K562 (cell line): ENCODE results near the gene HPSE2. TPM values are rescaled to one million over a fixed set of nuclear protein-coding genes. Genes with fewer than 3 reads are reported as not detected.

Experiments
- ASH1L ChIP-seq: fragments of 450-650 bp; IDR thresholded peaks from 2 replicates; pipeline ENCODE4 v1.6.1; 2018; ENCODE audit warnings: borderline replicate concordance, mild to moderate bottlenecking, low read depth; ENCODE audit not compliant: partially characterized antibody
- CCNT2 ChIP-seq: IDR thresholded peaks from 2 replicates; pipeline ENCODE4 v1.6.1; 2011; ENCODE audit warnings: borderline replicate concordance, low read depth, mild to moderate bottlenecking, moderate library complexity, mixed read lengths, low read length; ENCODE audit not compliant: insufficient read length; ENCODE audit errors: extremely low read depth
- E2F8 ChIP-seq: fragments of 450-650 bp; IDR thresholded peaks from 2 replicates; pipeline ENCODE4 v1.7.1; 2018; ENCODE audit warnings: mild to moderate bottlenecking, low read depth; ENCODE audit not compliant: partially characterized antibody
- GABPB1 ChIP-seq: sonication (generic); formaldehyde crosslinking; IDR thresholded peaks from 2 replicates; pipeline ENCODE4 v1.8.0; 2022; ENCODE audit warnings: mild to moderate bottlenecking, missing genetic modification reagents
- HDAC8 ChIP-seq: fragments of 450-650 bp; IDR thresholded peaks from 2 replicates; pipeline ENCODE4 v1.6.1; 2016; ENCODE audit warnings: mild to moderate bottlenecking, missing genetic modification characterization, moderate library complexity, missing compliant biosample characterization
- HNRNPK ChIP-seq: fragments of 200-400 bp; formaldehyde crosslinking; IDR thresholded peaks from one replicate; pipeline ENCODE4 v1.6.1; 2018; ENCODE audit warnings: mild to moderate bottlenecking, low read depth, low read length; ENCODE audit not compliant: poor library complexity, severe bottlenecking
- IRF2 ChIP-seq: sonication (generic); formaldehyde crosslinking; IDR thresholded peaks from 2 replicates; pipeline ENCODE4 v1.8.1; 2022; ENCODE audit warnings: mild to moderate bottlenecking, missing genetic modification reagents
- NCOA2 ChIP-seq, 2 experiments: fragments of 450-650 bp; IDR thresholded peaks; 2 replicates each; pipeline ENCODE4 v1.6.1; 2018; ENCODE audit warnings: mild to moderate bottlenecking in 2 of 2, moderate library complexity in 1 of 2; ENCODE audit not compliant: partially characterized antibody in 2 of 2
- NR4A1 ChIP-seq, 2 experiments: fragments of 250-450 bp in 1 of 2; fragments of 450-650 bp in 1 of 2; sonication (Bioruptor Pico) in 1 of 2; IDR thresholded peaks; 2 replicates each; pipeline versions ENCODE4 v1.4.0 to v1.6.1; 2016 to 2020; ENCODE audit warnings: mild to moderate bottlenecking in 2 of 2, missing compliant biosample characterization in 1 of 2, missing genetic modification characterization in 1 of 2, moderate library complexity in 1 of 2
- RBFOX2 ChIP-seq: fragments of 200-400 bp; formaldehyde crosslinking; IDR thresholded peaks from 2 replicates; pipeline ENCODE4 v1.6.1; 2017; ENCODE audit warnings: low read depth, mild to moderate bottlenecking, low read length, moderate library complexity
- RNF2 ChIP-seq: sonication (generic); IDR thresholded peaks from 2 replicates; pipeline ENCODE4 v1.6.1; 2016
- SAP30 ChIP-seq: fragments of 200-600 bp; sonication (generic); IDR thresholded peaks from 2 replicates; pipeline ENCODE4 v1.6.1; 2012; ENCODE audit warnings: borderline replicate concordance, low read depth, mild to moderate bottlenecking, moderate library complexity, low read length, control low read depth, inconsistent platforms; ENCODE audit not compliant: insufficient read depth, poor library complexity, severe bottlenecking
- SMAD2 ChIP-seq: fragments of 150-350 bp; IDR thresholded peaks from 2 replicates; pipeline ENCODE4 v1.6.1; 2014; ENCODE audit warnings: low read depth, mild to moderate bottlenecking, low read length
- STAG1 ChIP-seq: sonication (generic); formaldehyde crosslinking; IDR thresholded peaks from 2 replicates; pipeline ENCODE4 v1.5.0; 2020; ENCODE audit warnings: missing genetic modification reagents, borderline replicate concordance
- ZBTB12 ChIP-seq: fragments of 250-450 bp; sonication (Bioruptor Pico); IDR thresholded peaks from 2 replicates; pipeline ENCODE4 v1.4.0; 2020
- ZBTB43 ChIP-seq: sonication (generic); formaldehyde crosslinking; IDR thresholded peaks from 2 replicates; pipeline ENCODE4 v1.8.0; 2023; ENCODE audit warnings: mild to moderate bottlenecking, missing genetic modification reagents
- ZNF239 ChIP-seq: fragments of 250-450 bp; sonication (Bioruptor Pico); IDR thresholded peaks from 2 replicates; pipeline ENCODE4 v1.4.0; 2020; ENCODE audit warnings: mild to moderate bottlenecking
- ZNF277 ChIP-seq: fragments of 250-450 bp; sonication (Bioruptor Pico); IDR thresholded peaks from 2 replicates; pipeline ENCODE4 v1.8.0; 2022; ENCODE audit warnings: inconsistent platforms, mild to moderate bottlenecking, moderate library complexity, borderline replicate concordance
- ZNF311 ChIP-seq: fragments of 250-450 bp; sonication (Bioruptor Pico); IDR thresholded peaks from 2 replicates; pipeline ENCODE4 v1.4.0; 2020; ENCODE audit warnings: mild to moderate bottlenecking, moderate library complexity
- ZNF707 ChIP-seq: fragments of 250-450 bp; sonication (Bioruptor Pico); conservative IDR thresholded peaks from 2 replicates; pipeline ENCODE4 v1.8.0; 2022; ENCODE audit warnings: inconsistent platforms, mild to moderate bottlenecking, moderate library complexity
- polyA plus RNA-seq, 8 experiments: library from polyadenylated mRNA; depleted of rRNA in 4 of 8; stranded (reverse) in 5 of 8; unstranded in 3 of 8; fragments of >200 nt; fragmentation: Nextera tagmentation in 2 of 8; fragmentation: Illumina TruSeq in 1 of 8; extraction: Ambion mirVana in 2 of 8; extraction: Trizol in 1 of 8; gene quantifications; 2 replicates each; pipeline versions ENCODE4 v1.2.1 to v1.2.3, GENCODE V29; 2011 to 2014; ENCODE audit warnings: inconsistent platforms in 1 of 8, missing spikeins in 1 of 8
- total RNA-seq, 7 experiments: library from RNA; depleted of rRNA in 6 of 7; stranded (reverse); fragments of >200 nt in 6 of 7; fragmentation: Illumina TruSeq in 2 of 7; extraction: Trizol in 2 of 7; gene quantifications; 2 replicates each; pipeline versions ENCODE4 v1.2.1 to v1.2.3, GENCODE V29; 2011 to 2021; ENCODE audit warnings: low replicate concordance in 1 of 7

HPSE2 gene
- total and polyA plus RNA-seq, 9 of the 15 experiments (the other 6 are each of a cell fraction or from before 2014, with no cell fraction given): 0.03 to 0.10 (median 0.04) TPM; not detected in 2

GRCh38 chr10:98460837-98461499 is 774.7 kb downstream of the HPSE2 start (continued):
- TF ChIP-seq RBFOX2: no peak
- TF ChIP-seq ZNF707 (CRISPR knock-in tag): no peak
- TF ChIP-seq ZNF311 (CRISPR knock-in tag): 0 out of 2 replicates have a peak, but pooled peaks have one; percentile 42
- TF ChIP-seq HNRNPK: no peak
- TF ChIP-seq RNF2: peak; percentile 42; the same call in 1 of the 2 replicates
- TF ChIP-seq ZBTB12 (CRISPR knock-in tag): peak; percentile 42; the same call in 1 of the 2 replicates
- no peak for TF ChIP-seq SMAD2
- peak; percentile 26 for TF ChIP-seq CCNT2
- no peak for TF ChIP-seq ZNF277 (CRISPR knock-in tag)
- no peak for TF ChIP-seq HDAC8
- no peak for TF ChIP-seq ZBTB43
- TF ChIP-seq IRF2: no peak
- TF ChIP-seq E2F8: no peak
- no peak for TF ChIP-seq STAG1
- no peak for TF ChIP-seq ASH1L
- TF ChIP-seq GABPB1 (CRISPR knock-in tag): 0 out of 2 replicates have a peak, but pooled peaks have one; percentile 30
- TF ChIP-seq ZNF239 (CRISPR knock-in tag): no peak
- peak; percentile 55 to 62 for TF ChIP-seq NCOA2 (IDR thresholded peaks at IDR 0.05; ENCODE audit: partially characterized antibody in 2 of 2)
- no peak for TF ChIP-seq SAP30
- no peak for TF ChIP-seq NR4A1 (CRISPR knock-in tag; IDR thresholded peaks at IDR 0.05)
- no peak for TF ChIP-seq NR4A1 (tag; IDR thresholded peaks at IDR 0.05)
